ENCODE data around the gene KANSL1.
A peak's percentile ranks its signal among the peaks of the same experiment; 100 is the strongest.

- no peak for TF ChIP-seq CTCF (IDR thresholded peaks at IDR 0.05)
- TF ChIP-seq POLR2A (IDR thresholded peaks at IDR 0.05): peak in 1 of 2 donors; percentile 34
Observed at GRCh38 chr17:46191322-46192188, 1.7 kb downstream of the KANSL1 start.
